Kidney glomerular epithelial cell (primary cell): ENCODE results near the gene TOR4A.
"Not testable (repeated sequence)": the region's sequence is repeated elsewhere in the genome, so short reads cannot be mapped to it uniquely, and the experiment has no call there.

Experiments used
- DNase-seq: peaks from one replicate; lab custom pipeline; 2025; lab: John Stamatoyannopoulos, UW

The TOR4A gene

GRCh38 chr9:137319011-137319738 is 41.6 kb downstream of the TOR4A start:
- no peak for DNase-seq

GRCh38 chr9:137319739-137320551 is 42.4 kb downstream of the TOR4A start:
- no peak for DNase-seq

GRCh38 chr9:137320555-137321384 is 43.2 kb downstream of the TOR4A start:
- DNase-seq, result no peak

GRCh38 chr9:137321726-137322361 is 44.3 kb downstream of the TOR4A start:
- no peak for DNase-seq

- DNase-seq, result no peak
These were observed 46.2 kb downstream of the TOR4A start for GRCh38 chr9:137323531-137324331.

- DNase-seq, result no peak
These were observed 47.6 kb downstream of the TOR4A start for GRCh38 chr9:137325124-137325523.

- no peak for DNase-seq
These were observed 48.3 kb downstream of the TOR4A start for GRCh38 chr9:137325799-137326198.

- DNase-seq, result no peak
These were observed 49.0 kb downstream of the TOR4A start for GRCh38 chr9:137326445-137327065.

- not testable (repeated sequence) for DNase-seq
These were observed 50.4 kb downstream of the TOR4A start for GRCh38 chr9:137327641-137328550.

- not testable (repeated sequence) for DNase-seq
These were observed 52.1 kb downstream of the TOR4A start for GRCh38 chr9:137329590-137329989.

GRCh38 chr9:137330689-137331088 is 53.2 kb downstream of the TOR4A start:
- no peak for DNase-seq

GRCh38 chr9:137331929-137332328 is 54.4 kb downstream of the TOR4A start:
- DNase-seq, result no peak
